Endothelial cell of umbilical vein (primary cell): ENCODE measurements around the gene RELN. TPM values are rescaled to one million over a fixed set of nuclear protein-coding genes. Genes with fewer than 3 reads are reported as not detected.

Source experiments
- BruUV-seq: library from RNA; stranded (reverse); fragments of 400-500 nt; replicated peaks from 2 replicates; lab custom pipeline; 2021; lab: Mats Ljungman, UMichigan
- CTCF ChIA-PET: fragments of 300-600, 350-600 bp; sonication (Branson Sonifier 250); formaldehyde crosslinking; loops from one replicate; lab custom pipeline; 2021; ENCODE audit warnings: antibody characterized with exemption, inconsistent platforms; lab: Charles Lee
- POLR2A ChIA-PET: fragments of 300-600, 350-600 bp; sonication (Branson Sonifier 250); formaldehyde crosslinking; loops from one replicate; lab custom pipeline; 2021; ENCODE audit warnings: antibody characterized with exemption, inconsistent platforms; lab: Charles Lee
- DNase-seq: peaks from one replicate; pipeline ENCODE4 v3.0.0-alpha.2; 2011; ENCODE audit warnings: low read depth, low spot score
- FAIRE-seq: peaks from 2 replicates; lab custom pipeline; 2011; peaks lifted over from hg19 to GRCh38; lab: Jason Lieb, UNC
- H2AFZ ChIP-seq: 2 replicates; pipeline ENCODE4 v1.6.0; 2012; ENCODE audit warnings: low read depth, low read length, control low read depth, inconsistent platforms
- H3K27ac ChIP-seq: 2 replicates; pipeline ENCODE4 v1.5.1; 2011; ENCODE audit warnings: low read depth, mild to moderate bottlenecking, control low read depth, low read length, moderate library complexity; ENCODE audit not compliant: insufficient read depth
- H3K27me3 ChIP-seq, 2 experiments: 2 replicates each; pipeline versions ENCODE4 v1.6.0 to v1.6.1; 2011; ENCODE audit warnings: low read length in 2 of 2, mixed read lengths in 1 of 2; ENCODE audit not compliant: control insufficient read depth in 2 of 2, insufficient read depth in 2 of 2
- H3K36me3 ChIP-seq, 2 experiments: 2 replicates in 1 of 2; 3 replicates in 1 of 2; pipeline ENCODE4 v1.5.1; 2011; ENCODE audit warnings: low read length in 2 of 2, mild to moderate bottlenecking in 1 of 2, moderate library complexity in 1 of 2; ENCODE audit not compliant: control insufficient read depth in 2 of 2, insufficient read depth in 2 of 2; ENCODE audit errors: extremely low read depth in 1 of 2
- H3K4me1 ChIP-seq: 3 replicates; pipeline ENCODE4 v1.5.1; 2011; ENCODE audit warnings: mild to moderate bottlenecking, low read length; ENCODE audit not compliant: control insufficient read depth, insufficient read depth; ENCODE audit errors: extremely low read depth
- H3K4me2 ChIP-seq: 2 replicates; pipeline ENCODE4 v1.6.1; 2011; ENCODE audit warnings: low read length, control low read depth, mixed read lengths; ENCODE audit not compliant: insufficient read depth
- H3K4me3 ChIP-seq, 3 experiments: fragments of 200-600 bp in 1 of 3; sonication (generic), shearing (Covaris generic) in 1 of 3; replicated peaks in 1 of 3; 2 replicates each; pipeline ENCODE4 v1.5.1; 2011 to 2016; ENCODE audit warnings: control low read depth in 3 of 3, low read length in 3 of 3, mild to moderate bottlenecking in 2 of 3, inconsistent platforms in 1 of 3, low read depth in 1 of 3, moderate library complexity in 1 of 3; ENCODE audit not compliant: insufficient read depth in 1 of 3
- H3K79me2 ChIP-seq: 2 replicates; pipeline ENCODE4 v1.6.0; 2012; ENCODE audit warnings: low read length, inconsistent platforms; ENCODE audit not compliant: control insufficient read depth, insufficient read depth
- H3K9ac ChIP-seq: replicated peaks from 2 replicates; pipeline ENCODE3; 2011; ENCODE audit warnings: low read length, control low read depth; ENCODE audit not compliant: insufficient read depth; ENCODE audit errors: extremely low read depth
- H3K9me1 ChIP-seq: replicated peaks from 3 replicates; pipeline ENCODE4 v1.6.0; 2011; ENCODE audit warnings: mild to moderate bottlenecking, low read length; ENCODE audit not compliant: control insufficient read depth, insufficient read depth; ENCODE audit errors: extremely low read depth
- H3K9me3 ChIP-seq: replicated peaks from 2 replicates; pipeline ENCODE4 v1.5.1; 2012; ENCODE audit warnings: low read length, inconsistent platforms; ENCODE audit not compliant: control insufficient read depth, insufficient read depth
- H4K20me1 ChIP-seq: replicated peaks from 2 replicates; pipeline ENCODE3; 2011; ENCODE audit warnings: mild to moderate bottlenecking, low read length; ENCODE audit not compliant: control insufficient read depth, insufficient read depth; ENCODE audit errors: extremely low read depth
- EZH2 ChIP-seq: IDR thresholded peaks from 2 replicates; pipeline ENCODE4 v1.6.1; 2012; ENCODE audit warnings: borderline replicate concordance, low read depth, mild to moderate bottlenecking, moderate library complexity, low read length, inconsistent platforms; ENCODE audit not compliant: severe bottlenecking
- FOS ChIP-seq: IDR thresholded peaks from 2 replicates; pipeline ENCODE4 v1.6.1; 2011; ENCODE audit warnings: mild to moderate bottlenecking, low read length, moderate library complexity, borderline replicate concordance; ENCODE audit not compliant: insufficient read depth
- GATA2 ChIP-seq: IDR thresholded peaks from 2 replicates; pipeline ENCODE4 v1.7.0; 2011; ENCODE audit warnings: low read depth, mild to moderate bottlenecking, moderate library complexity, mixed read lengths, low read length; ENCODE audit not compliant: insufficient read length, insufficient read depth
- JUN ChIP-seq: IDR thresholded peaks from 2 replicates; pipeline ENCODE4 v1.6.1; 2011; ENCODE audit warnings: borderline replicate concordance, low read depth; ENCODE audit not compliant: insufficient read length, insufficient read depth
- MYC ChIP-seq: IDR thresholded peaks from one replicate; pipeline ENCODE4 v1.6.1; 2011; ENCODE audit warnings: mild to moderate bottlenecking, low read depth, low read length
- POLR2A ChIP-seq: IDR thresholded peaks from 2 replicates; pipeline ENCODE4 v1.6.1; 2012; ENCODE audit warnings: low read depth, mild to moderate bottlenecking, control low read depth, low read length
- POLR2AphosphoS5 ChIP-seq: IDR thresholded peaks from 2 replicates; pipeline ENCODE4 v1.6.1; 2012; ENCODE audit warnings: low read depth, mild to moderate bottlenecking, control low read depth, low read length, moderate library complexity; ENCODE audit not compliant: insufficient read depth
- dilution Hi-C: fragments of 300-500 bp; cut with MboI; formaldehyde crosslinking; loops from one replicate; pipeline ENCODE4 v1.15.0; 2019; ENCODE audit warnings: low sequenced_read_pairs; ENCODE audit not compliant: extremely low pct_ligation_motif_present
- intact Hi-C: fragments of 100-400 bp; cut with micrococcal nuclease; formaldehyde crosslinking; loops from one replicate; pipeline ENCODE4 v1.10.0; 2022
- polyA plus RNA-seq, 4 experiments: library from polyadenylated mRNA; depleted of rRNA in 3 of 4; stranded (reverse) in 3 of 4; unstranded in 1 of 4; fragments of >200 nt; gene quantifications; 2 replicates each; pipeline versions ENCODE4 v1.2.1 to v1.2.3, GENCODE V29; 2011 to 2012; ENCODE audit warnings: missing spikeins in 1 of 4
- total RNA-seq: library from RNA; stranded (reverse); gene quantifications from 2 replicates; pipeline ENCODE4 v1.2.3, GENCODE V29; 2021
- TF ChIP-seq, protein P1 (sequence below), 2 donors: IDR thresholded peaks; 1 replicate in 1 of 2; 2 replicates in 1 of 2; pipeline ENCODE4 v1.5.1; 2011; ENCODE audit warnings: low read length in 2 of 2, mild to moderate bottlenecking in 2 of 2, moderate library complexity in 2 of 2, control low read depth in 1 of 2, inconsistent platforms in 1 of 2, low read depth in 1 of 2; ENCODE audit not compliant: insufficient read depth in 1 of 2; ENCODE audit errors: extremely low read depth in 1 of 2
- TF ChIP-seq, protein P2 (sequence below): IDR thresholded peaks from 2 replicates; pipeline ENCODE4 v1.6.1; 2011; ENCODE audit not compliant: insufficient read depth, insufficient read length

Gene RELN
- total and polyA plus RNA-seq, 2 donors (not counting 3 experiments of a cell fraction or from before 2014, with no cell fraction given) = 0.15 to 0.22 TPM

DNA sequence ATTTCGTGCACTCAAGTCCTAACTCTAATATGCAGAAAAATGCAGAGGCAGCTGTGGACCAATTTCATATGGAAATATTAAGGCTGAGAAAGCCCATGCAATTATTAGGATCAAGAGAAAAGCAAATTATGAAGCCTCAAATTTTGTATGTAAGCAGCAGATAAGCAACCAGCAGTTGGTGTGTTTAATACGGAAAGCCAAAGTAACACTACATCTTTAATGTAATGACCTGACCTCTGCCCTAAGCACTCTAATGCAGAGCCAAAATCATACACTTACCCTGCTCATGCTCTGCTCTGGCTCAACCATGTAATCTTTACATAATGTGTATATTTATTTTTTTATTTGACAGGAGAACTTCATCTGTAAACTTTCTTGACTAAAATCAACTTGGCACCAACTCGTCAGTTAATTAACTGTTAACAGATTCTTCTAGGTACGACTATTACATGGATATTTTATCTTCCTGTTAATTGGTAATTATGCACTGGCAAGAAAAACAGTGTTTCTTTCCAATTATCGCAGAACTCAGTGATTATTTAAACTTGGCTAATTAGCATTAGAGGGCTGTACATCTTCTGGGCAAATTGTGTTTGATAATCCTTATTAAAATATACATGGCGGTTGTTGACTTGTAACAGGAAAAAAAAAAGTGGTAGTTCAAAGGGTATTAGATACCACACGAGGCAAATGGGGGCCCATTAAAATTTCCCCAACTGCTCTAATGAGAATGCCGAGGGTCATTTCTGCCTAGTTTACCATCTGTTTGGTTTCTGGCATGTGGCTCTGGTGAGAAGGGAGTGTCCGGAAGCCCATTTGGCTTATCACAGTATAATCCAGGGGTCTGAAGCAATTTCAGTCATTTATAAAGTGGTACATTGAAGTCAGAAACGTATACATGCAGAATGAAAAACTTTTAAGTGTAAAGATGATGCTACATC lies 94.5 kb downstream of the RELN start:
- intact Hi-C loops = no loop called here
- dilution Hi-C loops = no loop called here
- ChIA-PET CTCF (no interaction called here), POLR2A (no interaction called here)
- Histone ChIP-seq H3K9ac (no peak overlapping the region), H3K4me3 (no peak overlapping the region), H3K79me2 (no peaks in the 10 kb centered on the region), H3K9me1 (no peaks in the 10 kb centered on the region), H3K36me3 (no peaks in the 10 kb centered on the region), H3K27ac (no peak overlapping the region), H3K4me1 (no peaks in the 10 kb centered on the region), H2AFZ (no peak overlapping the region), H4K20me1 (no peaks in the 10 kb centered on the region), H3K27me3 (peaks cover 2 to 3% of the 10 kb centered on the region in 2 experiments), H3K4me2 (no peak overlapping the region), H3K9me3 (no peaks in the 10 kb centered on the region)
- no TSS peak for BruUV-seq
- DNase-seq = no peak
- TF ChIP-seq GATA2 (no peak), JUN (no peak), POLR2AphosphoS5 (no peak), FOS (no peak), MYC (no peak), EZH2 (no peak), POLR2A (no peak)
- TF ChIP-seq, protein P1, sequence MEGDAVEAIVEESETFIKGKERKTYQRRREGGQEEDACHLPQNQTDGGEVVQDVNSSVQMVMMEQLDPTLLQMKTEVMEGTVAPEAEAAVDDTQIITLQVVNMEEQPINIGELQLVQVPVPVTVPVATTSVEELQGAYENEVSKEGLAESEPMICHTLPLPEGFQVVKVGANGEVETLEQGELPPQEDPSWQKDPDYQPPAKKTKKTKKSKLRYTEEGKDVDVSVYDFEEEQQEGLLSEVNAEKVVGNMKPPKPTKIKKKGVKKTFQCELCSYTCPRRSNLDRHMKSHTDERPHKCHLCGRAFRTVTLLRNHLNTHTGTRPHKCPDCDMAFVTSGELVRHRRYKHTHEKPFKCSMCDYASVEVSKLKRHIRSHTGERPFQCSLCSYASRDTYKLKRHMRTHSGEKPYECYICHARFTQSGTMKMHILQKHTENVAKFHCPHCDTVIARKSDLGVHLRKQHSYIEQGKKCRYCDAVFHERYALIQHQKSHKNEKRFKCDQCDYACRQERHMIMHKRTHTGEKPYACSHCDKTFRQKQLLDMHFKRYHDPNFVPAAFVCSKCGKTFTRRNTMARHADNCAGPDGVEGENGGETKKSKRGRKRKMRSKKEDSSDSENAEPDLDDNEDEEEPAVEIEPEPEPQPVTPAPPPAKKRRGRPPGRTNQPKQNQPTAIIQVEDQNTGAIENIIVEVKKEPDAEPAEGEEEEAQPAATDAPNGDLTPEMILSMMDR (IDR thresholded peaks at IDR 0.05; ENCODE audit: extremely low read depth in 1 of 2, insufficient read depth in 1 of 2, low read depth in 1 of 2, low read length in 2 of 2) = no peak
- TF ChIP-seq, protein P2, sequence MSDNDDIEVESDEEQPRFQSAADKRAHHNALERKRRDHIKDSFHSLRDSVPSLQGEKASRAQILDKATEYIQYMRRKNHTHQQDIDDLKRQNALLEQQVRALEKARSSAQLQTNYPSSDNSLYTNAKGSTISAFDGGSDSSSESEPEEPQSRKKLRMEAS = no peak
- FAIRE-seq = no peak
